Skeletal muscle cell (primary cell): ENCODE results near the gene ELAVL3.
"Not testable (repeated sequence)": the region's sequence is repeated elsewhere in the genome, so short reads cannot be mapped to it uniquely, and the experiment has no call there.

Experiments used
- DNase-seq: peaks from one replicate; pipeline ENCODE4 v3.0.0-alpha.2; 2010; ENCODE audit warnings: low read depth
- H3K4me3 ChIP-seq: 2 replicates; pipeline ENCODE4 v1.5.1; 2011; ENCODE audit warnings: low read depth, mild to moderate bottlenecking, control low read depth, low read length, moderate library complexity

ELAVL3 gene

GRCh38 chr19:11494634-11495285, 13.9 kb upstream of the ELAVL3 start:
- H3K4me3 ChIP-seq = no peak overlapping the region
- no peak for DNase-seq

GRCh38 chr19:11489378-11489777, 8.5 kb upstream of the ELAVL3 start:
- DNase-seq = no peak
- H3K4me3 ChIP-seq = no peak overlapping the region

- DNase-seq = no peak
- no peak overlapping the region for H3K4me3 ChIP-seq
These were observed 6.0 kb upstream of the ELAVL3 start for GRCh38 chr19:11486661-11487503.

- no peak for DNase-seq
- no peak overlapping the region for H3K4me3 ChIP-seq
These were observed 4.5 kb upstream of the ELAVL3 start for GRCh38 chr19:11485245-11485837.

- no peak overlapping the region for H3K4me3 ChIP-seq
- no peak for DNase-seq
These were observed 2.7 kb upstream of the ELAVL3 start for GRCh38 chr19:11483366-11484111.

GRCh38 chr19:11482384-11483050, 1.7 kb upstream of the ELAVL3 start:
- peak; percentile 18 for DNase-seq
- peak overlapping the region; percentile 49 for H3K4me3 ChIP-seq

- peak overlapping the region; percentile 49 for H3K4me3 ChIP-seq
- peak; percentile 66 for DNase-seq
These were observed 913 bp upstream of the ELAVL3 start for GRCh38 chr19:11481534-11482383.

- H3K4me3 ChIP-seq = no peak overlapping the region
- no peak for DNase-seq
These were observed 740 bp downstream of the ELAVL3 start for GRCh38 chr19:11479898-11480714.

- H3K4me3 ChIP-seq = no peak overlapping the region
- DNase-seq = no peak
These were observed 1.6 kb downstream of the ELAVL3 start for GRCh38 chr19:11479090-11479897.

- DNase-seq = no peak
- no peak overlapping the region for H3K4me3 ChIP-seq
These were observed 2.4 kb downstream of the ELAVL3 start for GRCh38 chr19:11478167-11479089.

- no peak overlapping the region for H3K4me3 ChIP-seq
- no peak for DNase-seq
These were observed 5.0 kb downstream of the ELAVL3 start for GRCh38 chr19:11475861-11476260.

GRCh38 chr19:11475343-11475742, 5.5 kb downstream of the ELAVL3 start:
- DNase-seq, H3K4me3 ChIP-seq: not testable (repeated sequence)

- no peak for DNase-seq
- no peak overlapping the region for H3K4me3 ChIP-seq
These were observed 7.1 kb downstream of the ELAVL3 start for GRCh38 chr19:11473725-11474124.

- not testable (repeated sequence) for DNase-seq, H3K4me3 ChIP-seq
These were observed 12.5 kb downstream of the ELAVL3 start for GRCh38 chr19:11468266-11468845.

- no peak for DNase-seq
- no peak overlapping the region for H3K4me3 ChIP-seq
These were observed 15.2 kb downstream of the ELAVL3 start for GRCh38 chr19:11465600-11465999.
